Esophagus muscularis mucosa (tissue), 4 donors: ENCODE results near the gene VAX1. TPM values are rescaled to one million over a fixed set of nuclear protein-coding genes. Genes with fewer than 3 reads are reported as not detected.
"Not testable (repeated sequence)": the region's sequence is repeated elsewhere in the genome, so short reads cannot be mapped to it uniquely, and the experiment has no call there.

Experiments
- DNase-seq: peaks from one replicate; pipeline ENCODE4 v3.0.0-alpha.2; 2017; ENCODE audit errors: extremely low spot score
- H3K27ac ChIP-seq, 4 donors: fragments of 200-600 bp; sonication (generic); replicated peaks in 1 of 4; 1 replicate in 3 of 4; 2 replicates in 1 of 4; pipeline ENCODE4 v1.5.1; 2016 to 2019; ENCODE audit warnings: mild to moderate bottlenecking in 1 of 4
- H3K27me3 ChIP-seq, 4 donors: fragments of 200-600 bp; sonication (generic); one replicate each; pipeline versions ENCODE4 v1.5.1 to v1.6.0; 2016 to 2019
- H3K36me3 ChIP-seq, 4 donors: fragments of 200-600 bp; sonication (generic); one replicate each; pipeline ENCODE4 v1.5.1; 2016 to 2019
- H3K4me1 ChIP-seq, 4 donors: fragments of 200-600 bp; sonication (generic); one replicate each; pipeline ENCODE4 v1.5.1; 2016 to 2019
- H3K4me3 ChIP-seq, 4 donors: fragments of 200-600 bp; sonication (generic); 1 replicate in 2 of 4; 2 replicates in 2 of 4; pipeline ENCODE4 v1.5.1; 2016 to 2019; ENCODE audit warnings: mild to moderate bottlenecking in 4 of 4, moderate library complexity in 1 of 4
- H3K9me3 ChIP-seq, 4 donors: fragments of 200-600 bp; sonication (generic); 1 replicate in 3 of 4; 2 replicates in 1 of 4; pipeline ENCODE4 v1.5.1; 2016 to 2019
- CTCF ChIP-seq, 3 experiments: fragments of 200-600 bp in 2 of 3; fragments of 450-650 bp in 1 of 3; sonication (generic) in 2 of 3; IDR thresholded peaks; one replicate each; pipeline ENCODE4 v1.5.1; 2017 to 2019; ENCODE audit warnings: antibody characterized with exemption in 3 of 3, mild to moderate bottlenecking in 2 of 3, moderate library complexity in 1 of 3
- EP300 ChIP-seq: sonication (generic); formaldehyde crosslinking; IDR thresholded peaks from one replicate; pipeline ENCODE4 v1.6.1; 2017; ENCODE audit warnings: antibody characterized with exemption
- POLR2A ChIP-seq: fragments of 450-650 bp; IDR thresholded peaks from one replicate; pipeline ENCODE4 v1.6.1; 2017; ENCODE audit warnings: antibody characterized with exemption, moderate library complexity, mild to moderate bottlenecking, low read depth
- POLR2AphosphoS5 ChIP-seq, 2 donors: sonication (generic); formaldehyde crosslinking; IDR thresholded peaks; one replicate each; pipeline ENCODE4 v1.6.1; 2017; ENCODE audit warnings: antibody characterized with exemption in 2 of 2
- WGBS: methylation state at CpG from one replicate; pipeline ENCODE4 v1.1.5; 2018; 5-methylcytosine and 5-hydroxymethylcytosine counted together
- intact Hi-C: fragments of 100-400 bp; cut with DNase I; formaldehyde crosslinking; loops from one replicate; pipeline ENCODE4 v1.15.1; 2023
- small RNA-seq, 3 donors: library from RNA; depleted of rRNA; stranded (forward); fragments of <200 nt; gene quantifications; one replicate each; pipeline ENCODE3, GENCODE V24; 2016
- total RNA-seq, 4 donors: library from RNA; depleted of rRNA; stranded (reverse); fragments of >200 nt; gene quantifications; one replicate each; pipeline versions ENCODE4 v1.1.0 to v1.2.1, GENCODE V29; 2016

Gene VAX1
- total RNA-seq, 4 donors from 2014 or later, result not detected

DNA sequence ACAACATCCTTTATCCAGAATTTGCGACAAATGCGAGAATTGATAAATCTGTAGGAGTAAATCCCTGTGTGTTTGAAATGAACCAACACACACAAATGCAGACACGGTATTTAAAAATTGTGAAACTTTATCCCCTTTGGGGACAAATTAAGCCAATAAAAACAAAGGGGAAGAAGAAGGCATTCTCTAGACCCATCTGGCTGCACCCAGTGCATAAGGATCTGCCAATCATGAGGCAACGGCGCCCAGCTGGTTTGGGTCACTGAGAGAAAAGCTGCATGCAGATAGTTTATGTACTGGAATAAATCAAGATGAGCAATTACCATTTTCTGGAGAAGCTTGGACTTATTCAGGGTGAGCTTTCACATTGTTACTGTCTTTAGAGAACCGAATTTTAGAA is 45.7 kb downstream of the VAX1 start:
- intact Hi-C loops, result no loop called here
- no peak for TF ChIP-seq POLR2A
- no peak for TF ChIP-seq POLR2AphosphoS5 (IDR thresholded peaks at IDR 0.05)
- no peak for TF ChIP-seq CTCF (IDR thresholded peaks at IDR 0.05)
- TF ChIP-seq EP300, result no peak
- 67% methylated on average over 6 of the region's 6 CpGs for WGBS

GRCh38 chr10:117090834-117091233 is 47.2 kb downstream of the VAX1 start:
- H3K4me1 ChIP-seq, result no peaks in the 10 kb centered on the region
- H3K36me3 ChIP-seq, result no peaks in the 10 kb centered on the region
- H3K9me3 ChIP-seq, result no peaks in the 10 kb centered on the region
- WGBS, result 93% methylated on average over 4 of the region's 4 CpGs
- no peak for DNase-seq
- no peak overlapping the region for H3K27ac ChIP-seq
- no peak overlapping the region for H3K4me3 ChIP-seq
- intact Hi-C loops, result no loop called here
- peaks cover 0 to 8% (median 0%) of the 10 kb centered on the region in 4 donors for H3K27me3 ChIP-seq
- TF ChIP-seq POLR2AphosphoS5 (IDR thresholded peaks at IDR 0.05) (no peak), EP300 (no peak), POLR2A (no peak), CTCF (IDR thresholded peaks at IDR 0.05) (no peak)

More for the DNA sequence above, 45.7 kb downstream of the VAX1 start:
- no peak overlapping the region for H3K4me3 ChIP-seq
- no peaks in the 10 kb centered on the region for H3K4me1 ChIP-seq
- no peak for DNase-seq
- no peak overlapping the region for H3K27ac ChIP-seq
- peaks cover 0 to 8% (median 0%) of the 10 kb centered on the region in 4 donors for H3K27me3 ChIP-seq
- no peaks in the 10 kb centered on the region for H3K9me3 ChIP-seq
- no peaks in the 10 kb centered on the region for H3K36me3 ChIP-seq

- Histone ChIP-seq H3K4me3 (no peak overlapping the region), H3K4me1 (no peaks in the 10 kb centered on the region), H3K27ac (no peak overlapping the region), H3K36me3 (no peaks in the 10 kb centered on the region), H3K27me3 (peaks cover 0 to 9% (median 0%) of the 10 kb centered on the region in 4 donors), H3K9me3 (no peaks in the 10 kb centered on the region)
- no peak for DNase-seq
- WGBS, result 74% methylated on average over 3 of the region's 3 CpGs
- no peak for TF ChIP-seq EP300
- no peak for TF ChIP-seq CTCF (IDR thresholded peaks at IDR 0.05)
- no peak for TF ChIP-seq POLR2AphosphoS5 (IDR thresholded peaks at IDR 0.05)
- no peak for TF ChIP-seq POLR2A
- intact Hi-C loops, result no loop called here
These were observed 50.5 kb downstream of the VAX1 start for GRCh38 chr10:117087521-117087920.

GRCh38 chr10:117086546-117086945 is 51.5 kb downstream of the VAX1 start:
- TF ChIP-seq POLR2A (no peak), CTCF (IDR thresholded peaks at IDR 0.05) (no peak), EP300 (no peak), POLR2AphosphoS5 (IDR thresholded peaks at IDR 0.05) (no peak)
- H3K4me1 ChIP-seq, result no peaks in the 10 kb centered on the region
- no peak overlapping the region for H3K27ac ChIP-seq
- H3K9me3 ChIP-seq, result no peaks in the 10 kb centered on the region
- no peak for DNase-seq
- no peaks in the 10 kb centered on the region for H3K36me3 ChIP-seq
- no peak overlapping the region for H3K4me3 ChIP-seq
- intact Hi-C loops, result no loop called here
- peaks cover 0 to 6% (median 0%) of the 10 kb centered on the region in 4 donors for H3K27me3 ChIP-seq
- 74% methylated on average over 3 of the region's 3 CpGs for WGBS

- 78% methylated on average over 31 of the region's 31 CpGs for WGBS
These were observed 53.4 kb downstream of the VAX1 start for GRCh38 chr10:117084421-117085246.

More at GRCh38 chr10:117084421-117085246, 53.4 kb downstream of the VAX1 start:
- intact Hi-C loops, H3K36me3 ChIP-seq, H3K27me3 ChIP-seq, H3K4me1 ChIP-seq, H3K27ac ChIP-seq, DNase-seq, H3K9me3 ChIP-seq, H3K4me3 ChIP-seq: not testable (repeated sequence)

Small RNA genes lying within 50 kb of the gene (small RNA-seq; reads per million reads assigned to genes)
- gene MIR3663, result 0 to 0.17 (median 0) reads per million in 3 donors

Other genes with a start within 250 kb of the VAX1 start
- gene SHTN1, start 133.1 kb downstream of the VAX1 start, total RNA-seq, result 1 to 10 TPM; 3.5 to 8.6 (median 6.1) TPM
- gene KCNK18, start 59.2 kb upstream of the VAX1 start, total RNA-seq, result not detected
- 1 to 10 TPM in 3 of 4 donors, under 1 TPM in 1; 0.65 to 2.8 (median 2.1) TPM for gene SLC18A2, start 102.8 kb upstream of the VAX1 start, total RNA-seq
- gene PDZD8, start 237.2 kb upstream of the VAX1 start, total RNA-seq, result 10 to 100 TPM; 32.1 to 43.7 (median 38.0) TPM